ENCODE measurements around the gene RPRD1A. TPM values are rescaled to one million over a fixed set of nuclear protein-coding genes. Genes with fewer than 3 reads are reported as not detected.
"Not testable (repeated sequence)": the region's sequence is repeated elsewhere in the genome, so short reads cannot be mapped to it uniquely, and the experiment has no call there.

RPRD1A gene
- total RNA-seq, 3 donors from 2014 or later: 19.7 to 23.4 (median 21.7) TPM

DNA sequence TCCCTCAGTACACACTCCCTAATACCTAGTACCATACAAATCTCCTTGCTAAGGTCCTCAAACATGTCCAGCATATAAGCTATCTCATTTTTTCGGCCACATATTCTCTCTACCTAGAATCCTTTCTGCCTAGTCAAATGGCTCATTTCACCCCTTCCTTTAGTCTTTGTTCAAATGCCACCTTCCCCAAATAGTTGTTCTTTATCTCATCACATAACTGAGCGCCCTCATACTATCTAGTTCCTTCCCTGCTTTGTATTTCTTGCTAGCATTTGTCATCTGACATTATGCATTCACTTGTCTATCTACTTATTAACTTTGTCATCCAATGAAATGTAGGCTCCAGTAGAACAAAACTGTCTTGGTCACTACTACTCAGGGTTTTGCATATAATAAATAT lies 35.5 kb downstream of the RPRD1A start:
- DNase-seq (no peak), ATAC-seq (no peak)
- Mint-ChIP-seq H3K27me3 (ENCODE audit: low read depth) (no peaks in the 10 kb centered on the region), H3K4me3 (no peak overlapping the region), H3K36me3 (ENCODE audit: insufficient read depth) (peaks cover 18% of the 10 kb centered on the region), H3K4me1 (ENCODE audit: low read depth) (peaks cover 40% of the 10 kb centered on the region), H3K9me3 (no peaks in the 10 kb centered on the region)

DNA sequence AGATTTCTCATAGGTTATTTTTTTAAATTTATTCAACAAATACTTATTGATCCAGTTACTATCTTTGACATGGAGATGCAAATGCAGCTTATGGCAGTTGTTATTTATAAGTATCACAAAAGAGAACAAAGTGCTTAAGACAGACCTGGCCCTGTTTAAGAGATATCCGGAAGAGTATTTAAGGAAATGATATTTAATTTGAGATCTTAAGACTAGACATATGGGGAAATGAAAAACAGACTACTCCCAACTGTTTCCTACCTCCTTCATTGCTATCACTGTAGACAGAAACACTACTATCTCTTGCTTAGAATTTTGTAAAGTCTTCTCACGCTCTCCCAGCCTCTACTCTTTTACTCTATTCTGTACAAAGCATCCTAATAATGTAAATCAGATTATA lies 36.0 kb downstream of the RPRD1A start:
- DNase-seq (no peak), ATAC-seq (no peak)
- Mint-ChIP-seq H3K9me3 (no peaks in the 10 kb centered on the region), H3K27me3 (ENCODE audit: low read depth) (no peaks in the 10 kb centered on the region), H3K36me3 (ENCODE audit: insufficient read depth) (peaks cover 20% of the 10 kb centered on the region), H3K4me3 (no peak overlapping the region), H3K4me1 (ENCODE audit: low read depth) (peaks cover 40% of the 10 kb centered on the region)

DNA sequence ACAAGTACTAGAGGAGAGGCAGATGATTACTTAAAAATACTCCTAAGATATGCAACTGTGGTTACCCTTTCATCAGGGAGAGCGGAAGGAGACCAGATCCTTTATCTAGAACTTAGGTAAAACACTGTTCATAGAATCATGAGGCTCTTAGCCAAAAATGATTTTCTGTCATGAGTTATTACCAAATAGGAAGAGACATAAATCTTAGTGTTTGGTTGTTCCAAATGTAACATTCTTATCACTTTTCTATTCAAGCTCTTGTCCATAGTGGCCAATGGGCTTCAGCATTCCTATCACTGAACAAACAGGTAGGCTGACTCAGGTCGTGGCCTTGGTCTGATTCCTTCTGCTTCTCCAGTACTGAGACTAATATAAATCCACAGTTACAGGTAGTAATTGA lies 38.5 kb downstream of the RPRD1A start:
- H3K36me3 Mint-ChIP-seq (ENCODE audit: insufficient read depth): peaks cover 25% of the 10 kb centered on the region
- ATAC-seq: no peak

DNA sequence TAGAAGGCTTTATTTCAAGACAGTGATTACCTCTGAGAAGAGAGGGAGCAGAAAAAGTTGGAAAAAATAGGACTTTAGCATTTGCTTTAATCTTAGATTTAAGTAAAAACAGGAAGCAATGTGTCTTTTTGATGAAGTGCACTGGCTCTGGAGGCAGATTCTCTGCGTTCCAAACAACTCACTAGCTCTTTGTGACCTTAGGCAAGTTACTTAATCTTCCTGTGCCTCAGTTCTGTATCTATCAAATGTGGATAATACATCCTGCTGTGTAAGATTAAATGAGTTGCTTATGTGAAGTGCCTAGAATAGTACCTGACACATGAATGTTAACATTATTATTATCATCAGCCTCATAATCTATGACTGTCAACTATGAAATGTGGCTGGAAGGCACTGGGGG lies 42.3 kb downstream of the RPRD1A start:
- DNase-seq: no peak
- H3K9me3 Mint-ChIP-seq: no peaks in the 10 kb centered on the region
- peaks cover 13% of the 10 kb centered on the region for H3K4me1 Mint-ChIP-seq (ENCODE audit: low read depth)
- ATAC-seq: no peak
- no peak overlapping the region for H3K4me3 Mint-ChIP-seq
- no peaks in the 10 kb centered on the region for H3K27me3 Mint-ChIP-seq (ENCODE audit: low read depth)
- H3K36me3 Mint-ChIP-seq (ENCODE audit: insufficient read depth): peaks cover 11% of the 10 kb centered on the region

More for the DNA sequence above, 38.5 kb downstream of the RPRD1A start:
- no peaks in the 10 kb centered on the region for H3K9me3 Mint-ChIP-seq
- peaks cover 26% of the 10 kb centered on the region for H3K4me1 Mint-ChIP-seq (ENCODE audit: low read depth)
- no peaks in the 10 kb centered on the region for H3K27me3 Mint-ChIP-seq (ENCODE audit: low read depth)
- no peak for DNase-seq
- no peak overlapping the region for H3K4me3 Mint-ChIP-seq

DNA sequence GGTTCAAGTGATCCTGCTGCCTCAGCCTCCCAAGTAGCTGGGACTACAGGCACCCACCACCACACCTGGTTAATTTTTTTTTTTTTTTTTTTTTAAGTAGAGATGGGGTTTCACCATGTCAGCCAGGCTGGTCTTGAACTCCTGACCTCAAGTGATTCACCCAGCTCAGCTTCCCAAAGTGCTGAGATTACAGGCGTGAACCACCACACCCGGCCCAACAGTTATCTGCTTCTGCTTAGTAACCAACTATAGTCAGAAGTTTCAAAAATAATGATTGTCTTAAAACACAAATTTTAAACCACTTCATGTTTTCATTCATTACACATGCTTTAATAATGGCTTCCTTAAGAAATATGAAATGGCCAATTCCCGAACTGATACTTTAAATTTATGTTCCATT lies 43.1 kb downstream of the RPRD1A start:
- not testable (repeated sequence) for H3K4me3 Mint-ChIP-seq; H3K27me3 Mint-ChIP-seq (ENCODE audit: low read depth); H3K9me3 Mint-ChIP-seq; DNase-seq; ATAC-seq
- H3K36me3 Mint-ChIP-seq (ENCODE audit: insufficient read depth): peaks cover 11% of the 10 kb centered on the region
- H3K4me1 Mint-ChIP-seq (ENCODE audit: low read depth): peaks cover 11% of the 10 kb centered on the region

DNA sequence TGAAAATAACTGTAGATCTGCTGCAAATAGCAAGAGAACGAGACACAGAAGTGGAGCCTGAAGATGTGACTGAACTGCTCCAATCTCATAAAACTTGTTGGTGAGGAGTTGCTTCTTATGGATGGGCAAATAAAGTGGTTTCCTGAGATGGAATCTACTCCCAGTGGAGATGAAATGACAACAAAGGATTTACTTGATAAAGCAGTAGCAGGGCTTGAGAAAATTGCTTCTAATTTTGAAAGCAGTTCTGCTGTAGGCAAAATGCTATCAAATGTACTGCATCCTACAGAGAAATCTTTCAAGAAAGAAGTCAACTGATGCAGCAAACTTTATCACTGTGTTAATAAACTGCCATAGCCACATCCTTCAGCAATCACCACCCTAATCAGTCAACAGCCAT lies 44.0 kb downstream of the RPRD1A start:
- ATAC-seq (no peak), DNase-seq (no peak)
- Mint-ChIP-seq H3K36me3 (ENCODE audit: insufficient read depth) (peaks cover 8% of the 10 kb centered on the region), H3K27me3 (ENCODE audit: low read depth) (no peaks in the 10 kb centered on the region), H3K9me3 (no peaks in the 10 kb centered on the region), H3K4me1 (ENCODE audit: low read depth) (peaks cover 3% of the 10 kb centered on the region), H3K4me3 (no peak overlapping the region)

DNA sequence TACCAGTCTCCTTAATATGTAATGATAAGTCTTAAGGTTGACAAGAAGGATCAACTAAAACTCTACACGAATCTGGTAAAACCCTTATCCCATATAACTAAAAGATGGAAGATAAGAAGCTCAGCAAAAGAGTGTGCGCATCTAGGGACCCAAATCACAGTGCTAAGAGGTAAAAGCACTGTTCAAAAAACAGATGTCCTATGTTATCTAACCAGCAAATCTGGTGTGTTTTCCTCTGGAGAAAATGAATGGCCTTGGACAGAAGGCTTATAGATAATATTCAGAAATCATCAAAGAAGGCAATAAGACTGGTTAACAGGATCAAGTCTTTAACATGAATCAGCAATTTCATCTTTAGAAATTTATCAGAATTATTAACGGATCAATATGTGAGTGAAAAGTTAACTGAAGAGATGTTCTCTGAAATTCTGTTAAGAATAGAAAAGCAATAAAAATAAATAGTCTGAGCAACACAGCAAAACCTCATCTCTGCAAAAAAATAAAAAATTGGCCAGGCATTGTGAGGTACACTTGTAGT lies 47.1 kb downstream of the RPRD1A start:
- no peak for ATAC-seq
- no peaks in the 10 kb centered on the region for H3K9me3 Mint-ChIP-seq
- H3K4me3 Mint-ChIP-seq: no peak overlapping the region
- DNase-seq: no peak
- no peaks in the 10 kb centered on the region for H3K27me3 Mint-ChIP-seq (ENCODE audit: low read depth)
- H3K36me3 Mint-ChIP-seq (ENCODE audit: insufficient read depth): peaks cover 2% of the 10 kb centered on the region
- H3K4me1 Mint-ChIP-seq (ENCODE audit: low read depth): peaks cover 8% of the 10 kb centered on the region

DNA sequence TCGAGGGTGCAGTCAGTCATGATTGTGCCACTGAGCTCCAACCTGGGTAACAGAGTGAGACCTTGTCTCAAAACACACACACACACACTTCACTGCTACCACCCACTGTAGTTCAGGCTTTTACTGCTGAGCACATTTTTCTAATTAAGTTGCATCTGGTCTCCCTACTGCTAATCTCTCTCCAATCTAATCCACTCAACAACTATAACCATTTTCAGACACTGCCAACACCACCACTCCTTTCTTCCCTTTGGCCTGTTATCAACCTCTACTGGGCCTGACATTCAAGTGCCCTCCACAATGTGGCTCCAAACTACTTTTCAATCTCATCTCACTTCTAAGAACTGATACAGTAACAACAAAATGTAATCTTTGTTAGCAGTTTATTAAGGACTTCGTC lies 50.1 kb downstream of the RPRD1A start:
- Mint-ChIP-seq H3K4me1 (ENCODE audit: low read depth) (peaks cover 6% of the 10 kb centered on the region), H3K36me3 (ENCODE audit: insufficient read depth) (peaks cover 2% of the 10 kb centered on the region), H3K9me3 (no peaks in the 10 kb centered on the region), H3K27me3 (ENCODE audit: low read depth) (no peaks in the 10 kb centered on the region), H3K4me3 (no peak overlapping the region)
- no peak for DNase-seq
- no peak for ATAC-seq

DNA sequence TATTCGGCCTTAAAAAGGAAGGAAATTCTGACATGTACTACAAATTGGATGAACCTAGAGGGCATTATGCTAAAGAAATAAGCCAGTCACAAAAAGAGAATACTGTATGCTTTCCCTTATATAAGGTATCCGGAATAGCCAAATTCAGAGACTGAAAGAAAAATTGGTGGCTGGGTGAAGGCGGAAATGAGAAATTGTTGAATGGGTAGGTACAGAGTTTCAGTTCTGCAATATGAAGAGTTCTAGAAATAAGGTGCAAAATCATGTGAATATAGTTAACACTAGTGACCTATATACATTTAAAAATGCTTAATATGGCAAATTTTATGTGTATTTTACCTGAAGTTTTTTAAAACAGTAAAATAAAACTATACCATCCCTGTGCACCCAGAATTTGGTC lies 51.7 kb downstream of the RPRD1A start:
- H3K4me3 Mint-ChIP-seq: no peak overlapping the region
- ATAC-seq (no peak), DNase-seq (no peak)
- no peaks in the 10 kb centered on the region for H3K27me3 Mint-ChIP-seq (ENCODE audit: low read depth)
- peaks cover 2% of the 10 kb centered on the region for H3K36me3 Mint-ChIP-seq (ENCODE audit: insufficient read depth)
- H3K9me3 Mint-ChIP-seq: no peaks in the 10 kb centered on the region
- H3K4me1 Mint-ChIP-seq (ENCODE audit: low read depth): peaks cover 6% of the 10 kb centered on the region

DNA sequence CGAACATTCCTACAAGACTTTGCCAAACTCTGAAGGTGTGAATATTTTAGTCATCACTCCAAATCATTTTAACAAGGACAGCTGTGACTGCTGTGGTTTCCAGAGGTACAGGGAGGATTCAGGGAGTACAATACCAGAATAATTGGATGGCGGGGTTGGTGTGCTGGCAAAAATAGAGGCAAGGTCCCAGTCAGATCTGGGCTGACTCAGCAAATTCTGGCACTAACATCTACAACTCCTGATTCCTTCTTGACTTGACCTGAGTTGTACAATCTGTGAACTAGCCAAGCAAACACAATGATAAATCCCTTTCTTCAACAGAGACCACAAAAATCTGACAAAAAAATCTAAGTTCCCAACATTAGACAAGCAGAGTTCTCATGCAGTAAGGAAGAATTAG lies 54.5 kb downstream of the RPRD1A start:
- peaks cover 5% of the 10 kb centered on the region for H3K36me3 Mint-ChIP-seq (ENCODE audit: insufficient read depth)
- no peak overlapping the region for H3K4me3 Mint-ChIP-seq
- peaks cover 6% of the 10 kb centered on the region for H3K4me1 Mint-ChIP-seq (ENCODE audit: low read depth)
- H3K9me3 Mint-ChIP-seq: no peaks in the 10 kb centered on the region
- H3K27me3 Mint-ChIP-seq (ENCODE audit: low read depth): no peaks in the 10 kb centered on the region
- ATAC-seq (no peak), DNase-seq (no peak)

DNA sequence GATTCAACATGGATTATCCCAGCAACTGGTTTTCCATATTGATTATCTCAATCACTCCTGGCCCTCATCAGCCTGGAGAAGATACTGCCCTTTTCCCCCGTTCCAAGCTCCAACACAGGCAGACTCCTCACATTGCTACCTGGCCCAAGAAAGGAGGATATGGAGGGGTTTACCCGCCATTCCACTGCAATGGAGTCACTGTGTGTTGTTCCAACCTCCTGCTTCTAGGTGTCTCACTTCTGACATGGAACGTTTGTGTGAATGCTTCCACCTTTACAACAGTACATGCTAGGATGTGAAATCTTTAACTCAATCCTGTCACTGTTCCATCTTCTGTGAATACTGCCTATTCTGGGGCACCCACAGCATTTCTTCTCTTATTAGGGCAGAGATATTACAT lies 58.1 kb downstream of the RPRD1A start:
- H3K36me3 Mint-ChIP-seq (ENCODE audit: insufficient read depth): peaks cover 2% of the 10 kb centered on the region
- H3K4me3 Mint-ChIP-seq: no peak overlapping the region
- DNase-seq (no peak), ATAC-seq (no peak)
- no peaks in the 10 kb centered on the region for H3K27me3 Mint-ChIP-seq (ENCODE audit: low read depth)
- no peaks in the 10 kb centered on the region for H3K9me3 Mint-ChIP-seq
- H3K4me1 Mint-ChIP-seq (ENCODE audit: low read depth): no peaks in the 10 kb centered on the region

DNA sequence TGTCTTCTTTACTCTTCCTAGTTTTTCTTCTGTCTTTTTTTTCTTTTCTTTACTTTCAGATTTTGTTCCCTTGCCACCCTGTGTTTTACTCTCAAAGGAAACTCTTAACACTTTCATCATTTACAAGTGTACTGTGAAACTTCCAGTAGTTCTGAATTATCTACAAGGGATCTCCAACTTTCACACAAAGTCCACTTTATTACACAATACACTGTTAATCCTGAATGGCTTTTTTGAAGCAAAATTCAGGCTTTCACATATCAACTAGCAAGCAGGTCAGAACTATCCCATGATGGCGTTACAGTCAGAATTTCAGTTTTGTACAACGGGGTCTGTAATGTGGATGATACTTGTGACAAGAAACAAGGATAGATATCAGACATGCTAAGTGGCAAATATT lies 60.4 kb downstream of the RPRD1A start:
- H3K4me3 Mint-ChIP-seq: no peak overlapping the region
- no peaks in the 10 kb centered on the region for H3K4me1 Mint-ChIP-seq (ENCODE audit: low read depth)
- no peak for ATAC-seq
- no peaks in the 10 kb centered on the region for H3K27me3 Mint-ChIP-seq (ENCODE audit: low read depth)
- DNase-seq: no peak
- H3K9me3 Mint-ChIP-seq: no peaks in the 10 kb centered on the region
- peaks cover 2% of the 10 kb centered on the region for H3K36me3 Mint-ChIP-seq (ENCODE audit: insufficient read depth)

DNA sequence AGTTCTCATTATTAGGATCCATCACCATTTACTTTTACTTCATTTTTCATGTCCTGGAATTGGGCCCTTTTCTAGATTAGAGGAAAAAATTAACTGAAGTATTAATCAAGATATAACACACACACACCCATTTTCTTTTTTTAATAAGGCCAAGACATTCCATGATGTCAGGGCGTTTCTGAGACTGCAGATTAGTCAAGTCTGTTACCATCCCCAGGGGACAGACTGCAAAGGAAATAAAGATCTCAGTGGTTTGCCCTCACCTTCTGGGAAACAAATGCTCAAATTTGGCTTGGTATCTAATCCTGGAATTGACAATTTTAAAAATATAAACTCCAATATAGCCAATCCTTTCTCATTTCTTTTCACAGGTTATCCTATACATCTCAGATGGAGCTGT lies 67.4 kb downstream of the RPRD1A start:
- H3K9me3 Mint-ChIP-seq: no peaks in the 10 kb centered on the region
- ATAC-seq: no peak
- H3K36me3 Mint-ChIP-seq (ENCODE audit: insufficient read depth): no peaks in the 10 kb centered on the region

DNA sequence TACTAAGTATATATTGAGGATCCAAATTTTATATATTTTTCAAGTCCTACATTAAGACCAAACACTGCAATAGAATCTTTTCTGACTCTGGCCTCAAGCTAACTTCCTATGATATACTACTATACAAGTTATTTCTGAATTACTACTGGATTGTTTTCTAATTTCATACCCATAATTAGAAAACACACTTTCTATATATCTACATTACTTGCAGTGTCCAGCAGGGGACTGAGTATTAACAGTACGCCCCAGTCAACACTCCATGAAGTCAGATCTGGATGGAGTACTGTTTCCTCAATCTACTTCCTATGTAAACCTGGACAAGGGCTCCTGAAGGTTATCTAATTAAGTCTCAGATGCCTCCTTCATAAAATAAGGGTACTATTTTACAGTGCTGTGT lies 68.4 kb downstream of the RPRD1A start:
- DNase-seq: no peak
- Mint-ChIP-seq H3K9me3 (no peaks in the 10 kb centered on the region), H3K4me3 (no peak overlapping the region), H3K36me3 (ENCODE audit: insufficient read depth) (no peaks in the 10 kb centered on the region), H3K4me1 (ENCODE audit: low read depth) (no peaks in the 10 kb centered on the region), H3K27me3 (ENCODE audit: low read depth) (no peaks in the 10 kb centered on the region)
- no peak for ATAC-seq

More for the DNA sequence above, 67.4 kb downstream of the RPRD1A start:
- no peak overlapping the region for H3K4me3 Mint-ChIP-seq
- no peak for DNase-seq
- H3K27me3 Mint-ChIP-seq (ENCODE audit: low read depth): no peaks in the 10 kb centered on the region
- H3K4me1 Mint-ChIP-seq (ENCODE audit: low read depth): no peaks in the 10 kb centered on the region

DNA sequence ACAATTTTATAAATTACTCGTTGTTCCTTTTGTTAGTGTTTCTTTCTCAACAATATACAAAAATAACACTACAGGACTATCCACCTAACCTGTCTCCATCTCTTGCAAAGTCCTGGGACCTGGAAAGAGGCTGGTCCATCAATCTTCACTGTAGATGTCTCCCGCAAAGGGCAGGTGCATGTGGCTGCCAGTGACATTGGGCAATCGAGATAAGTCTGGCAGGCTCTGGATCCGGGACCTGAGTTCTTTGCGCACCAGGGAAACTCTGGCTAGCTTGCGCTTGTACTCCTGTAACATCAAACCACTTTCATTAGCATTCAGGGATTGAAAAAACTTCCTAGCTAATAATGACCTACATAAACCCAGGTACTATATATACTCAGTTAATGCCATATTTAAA lies 74.3 kb downstream of the RPRD1A start:
- DNase-seq (no peak), ATAC-seq (no peak)
- peaks cover 9% of the 10 kb centered on the region for H3K36me3 Mint-ChIP-seq (ENCODE audit: insufficient read depth)
- H3K27me3 Mint-ChIP-seq (ENCODE audit: low read depth): no peaks in the 10 kb centered on the region
- no peak overlapping the region for H3K4me3 Mint-ChIP-seq
- no peaks in the 10 kb centered on the region for H3K4me1 Mint-ChIP-seq (ENCODE audit: low read depth)
- H3K9me3 Mint-ChIP-seq: no peaks in the 10 kb centered on the region

DNA sequence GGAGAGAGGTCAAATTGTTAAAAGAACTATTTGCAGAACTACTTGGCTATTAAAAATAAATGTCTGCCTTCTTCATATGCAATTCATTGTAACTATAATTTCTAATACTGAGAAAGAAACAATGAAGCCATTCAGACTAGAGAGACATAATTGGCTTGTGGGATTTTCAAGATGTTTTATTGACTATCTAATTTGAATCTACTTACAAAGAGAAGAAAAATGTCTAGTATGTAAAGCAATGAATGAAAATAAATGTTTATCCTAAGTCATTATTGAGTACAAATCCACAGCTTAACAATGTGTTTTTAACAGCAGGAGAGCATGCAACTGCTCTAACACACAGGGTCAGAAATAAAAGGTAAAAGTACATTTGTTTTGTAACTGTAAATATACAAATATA lies 75.7 kb downstream of the RPRD1A start:
- ATAC-seq: no peak
- H3K27me3 Mint-ChIP-seq (ENCODE audit: low read depth): no peaks in the 10 kb centered on the region
- H3K4me3 Mint-ChIP-seq: no peak overlapping the region
- no peaks in the 10 kb centered on the region for H3K9me3 Mint-ChIP-seq
- peaks cover 15% of the 10 kb centered on the region for H3K36me3 Mint-ChIP-seq (ENCODE audit: insufficient read depth)
- DNase-seq: no peak
- no peaks in the 10 kb centered on the region for H3K4me1 Mint-ChIP-seq (ENCODE audit: low read depth)

Data from activated T-cell treated with anti-CD3 and anti-CD28 coated beads, Interleukin-2, amount 50 U/mL, for 4 hours (primary cell).